Measurements from ENCODE around the gene BMP8A. TPM values are rescaled to one million over a fixed set of nuclear protein-coding genes. Genes with fewer than 3 reads are reported as not detected.

BMP8A gene
- total RNA-seq, 1 experiment from 2014 or later: 4.1 TPM

DNA sequence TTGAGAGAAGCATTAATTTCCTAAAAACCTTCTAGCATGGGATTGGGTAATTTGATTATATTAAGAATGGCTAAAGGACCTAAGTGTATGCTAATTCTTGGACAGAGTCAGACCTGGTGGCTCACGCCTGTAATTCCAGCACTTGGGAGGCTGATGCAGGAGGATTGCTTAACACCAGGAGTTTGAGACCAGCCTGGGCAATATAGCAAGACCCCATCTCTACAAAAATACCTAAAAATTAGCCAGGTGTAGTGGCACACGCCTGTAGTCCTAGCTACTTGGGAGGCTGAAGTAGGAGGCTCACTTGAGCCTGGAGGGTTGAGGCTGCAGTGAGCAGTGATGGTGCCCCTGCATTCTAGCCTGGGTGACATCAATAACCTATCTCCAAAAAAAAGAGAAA lies 45.9 kb upstream of the BMP8A start:
- Histone ChIP-seq H3K4me2 (ENCODE audit: low read length) (no peak overlapping the region), H3K27me3 (ENCODE audit: insufficient read depth, low read length) (no peaks in the 10 kb centered on the region), H2AFZ (ENCODE audit: low read depth, low read length, poor library complexity, severe bottlenecking) (no peak overlapping the region), H3K9me3 (ENCODE audit: control insufficient read depth in 1 of 2, insufficient read depth in 1 of 2, low read depth in 1 of 2, low read length in 2 of 2) (no peaks in the 10 kb centered on the region), H4K20me1 (ENCODE audit: insufficient read depth) (no peaks in the 10 kb centered on the region), H3K27ac (ENCODE audit: low read depth, low read length) (no peak overlapping the region), H3K9me2 (ENCODE audit: insufficient read depth) (no peaks in the 10 kb centered on the region), H3K9ac (ENCODE audit: low read length) (no peak overlapping the region), H3K4me3 (replicated peaks in 1 of 2; ENCODE audit: low read depth in 1 of 2, low read length in 2 of 2) (no peak overlapping the region), H3K36me3 (ENCODE audit: control insufficient read depth in 1 of 2, insufficient read depth in 2 of 2, low read length in 2 of 2) (peaks cover 57 to 71% of the 10 kb centered on the region in 2 experiments), H3K79me2 (ENCODE audit: insufficient read depth, low read length) (no peaks in the 10 kb centered on the region), H3K4me1 (ENCODE audit: control insufficient read depth in 1 of 2, insufficient read depth in 2 of 2, low read length in 2 of 2) (no peaks in the 10 kb centered on the region)
- no TSS peak for BruUV-seq (replicated peaks)
- intact Hi-C loops (cut with micrococcal nuclease): no loop called here
- POLR2A ChIA-PET: no interaction called here
- RAD21 ChIA-PET (ENCODE audit: low non-redundant PET in 1 of 2, low total read pairs in 2 of 2, uncharacterized antibody in 2 of 2, unreplicated experiment in 2 of 2): no interaction called here
- no peak for ATAC-seq
- CTCF ChIA-PET: no interaction called here
- no peak for TF ChIP-seq JUND (IDR thresholded peaks at IDR 0.05)
- no peak for TF ChIP-seq ZFX (IDR thresholded peaks at IDR 0.05)
- no peak for TF ChIP-seq EZH2 (IDR thresholded peaks at IDR 0.05)
- TF ChIP-seq, protein P1, sequence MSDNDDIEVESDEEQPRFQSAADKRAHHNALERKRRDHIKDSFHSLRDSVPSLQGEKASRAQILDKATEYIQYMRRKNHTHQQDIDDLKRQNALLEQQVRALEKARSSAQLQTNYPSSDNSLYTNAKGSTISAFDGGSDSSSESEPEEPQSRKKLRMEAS (IDR thresholded peaks at IDR 0.05): no peak
- TF ChIP-seq, protein P2, sequence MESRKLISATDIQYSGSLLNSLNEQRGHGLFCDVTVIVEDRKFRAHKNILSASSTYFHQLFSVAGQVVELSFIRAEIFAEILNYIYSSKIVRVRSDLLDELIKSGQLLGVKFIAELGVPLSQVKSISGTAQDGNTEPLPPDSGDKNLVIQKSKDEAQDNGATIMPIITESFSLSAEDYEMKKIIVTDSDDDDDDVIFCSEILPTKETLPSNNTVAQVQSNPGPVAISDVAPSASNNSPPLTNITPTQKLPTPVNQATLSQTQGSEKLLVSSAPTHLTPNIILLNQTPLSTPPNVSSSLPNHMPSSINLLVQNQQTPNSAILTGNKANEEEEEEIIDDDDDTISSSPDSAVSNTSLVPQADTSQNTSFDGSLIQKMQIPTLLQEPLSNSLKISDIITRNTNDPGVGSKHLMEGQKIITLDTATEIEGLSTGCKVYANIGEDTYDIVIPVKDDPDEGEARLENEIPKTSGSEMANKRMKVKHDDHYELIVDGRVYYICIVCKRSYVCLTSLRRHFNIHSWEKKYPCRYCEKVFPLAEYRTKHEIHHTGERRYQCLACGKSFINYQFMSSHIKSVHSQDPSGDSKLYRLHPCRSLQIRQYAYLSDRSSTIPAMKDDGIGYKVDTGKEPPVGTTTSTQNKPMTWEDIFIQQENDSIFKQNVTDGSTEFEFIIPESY (IDR thresholded peaks at IDR 0.05; ENCODE audit: extremely low read depth, insufficient replicate concordance, low read length): no peak
- no peak for TF ChIP-seq CEBPB (IDR thresholded peaks at IDR 0.05; ENCODE audit: low read depth)
- no peak for TF ChIP-seq ZNF274 (IDR thresholded peaks at IDR 0.05; ENCODE audit: low read depth, low read length)
- no peak for TF ChIP-seq ELF1 (IDR thresholded peaks at IDR 0.05; ENCODE audit: borderline replicate concordance, low read depth)
- no peak for TF ChIP-seq POLR2AphosphoS5 (IDR thresholded peaks at IDR 0.05; ENCODE audit: low read depth, low read length)
- DNase-seq (ENCODE audit: low read depth, low spot score): no peak

Measured in HCT116 (cell line).